Activated CD8-positive, alpha-beta T cell treated with anti-CD3 and anti-CD28 coated beads for 36 hours (primary cell): ENCODE measurements around the gene RGS4. TPM values are rescaled to one million over a fixed set of nuclear protein-coding genes. Genes with fewer than 3 reads are reported as not detected.

Source experiments
- ATAC-seq: fragments of 200-7000 bp; cut with Tn5 transposase; one replicate; pipeline ENCODE4 v1.10.0; 2021; ENCODE audit warnings: mild to moderate bottlenecking, moderate library complexity
- CTCF ChIA-PET: fragments of 350-600 bp; sonication (Branson Sonifier 250); formaldehyde crosslinking; loops from one replicate; lab custom pipeline; 2021; ENCODE audit warnings: antibody characterized with exemption; lab: Charles Lee
- POLR2A ChIA-PET: fragments of 350-600 bp; sonication (Branson Sonifier 250); formaldehyde crosslinking; loops from one replicate; lab custom pipeline; 2021; ENCODE audit warnings: antibody characterized with exemption; lab: Charles Lee
- DNase-seq: peaks from one replicate; pipeline ENCODE4 v3.0.0-alpha.2; 2020
- H3K27ac Mint-ChIP-seq: one replicate; pipeline ENCODE4 v1.8.0; 2021; ENCODE audit warnings: mild to moderate bottlenecking, mixed read lengths
- H3K27me3 Mint-ChIP-seq: one replicate; pipeline ENCODE4 v1.8.0; 2021; ENCODE audit warnings: mixed read lengths
- H3K36me3 Mint-ChIP-seq: one replicate; pipeline ENCODE4 v1.8.0; 2021; ENCODE audit warnings: low read depth, mixed read lengths
- H3K4me1 Mint-ChIP-seq: one replicate; pipeline ENCODE4 v1.8.0; 2021; ENCODE audit warnings: low read depth, mixed read lengths
- H3K4me3 Mint-ChIP-seq: one replicate; pipeline ENCODE4 v1.8.0; 2021; ENCODE audit warnings: mild to moderate bottlenecking, moderate library complexity, mixed read lengths
- H3K9me3 Mint-ChIP-seq: one replicate; pipeline ENCODE4 v1.8.0; 2021; ENCODE audit warnings: mixed read lengths
- intact Hi-C: fragments of 100-400 bp; cut with micrococcal nuclease; formaldehyde crosslinking; loops from one replicate; pipeline ENCODE4 v1.10.0; 2022
- total RNA-seq, 2 experiments: library from RNA; stranded (reverse); gene quantifications; one replicate each; pipeline ENCODE4 v1.2.3, GENCODE V29; 2021
- TF ChIP-seq, protein P1 (sequence below): fragments of 200-600 bp; IDR thresholded peaks from one replicate; pipeline ENCODE4 v1.8.0; 2022; ENCODE audit warnings: antibody characterized with exemption, mild to moderate bottlenecking

The RGS4 gene
- total RNA-seq, 2 experiments from 2014 or later: not detected

DNA sequence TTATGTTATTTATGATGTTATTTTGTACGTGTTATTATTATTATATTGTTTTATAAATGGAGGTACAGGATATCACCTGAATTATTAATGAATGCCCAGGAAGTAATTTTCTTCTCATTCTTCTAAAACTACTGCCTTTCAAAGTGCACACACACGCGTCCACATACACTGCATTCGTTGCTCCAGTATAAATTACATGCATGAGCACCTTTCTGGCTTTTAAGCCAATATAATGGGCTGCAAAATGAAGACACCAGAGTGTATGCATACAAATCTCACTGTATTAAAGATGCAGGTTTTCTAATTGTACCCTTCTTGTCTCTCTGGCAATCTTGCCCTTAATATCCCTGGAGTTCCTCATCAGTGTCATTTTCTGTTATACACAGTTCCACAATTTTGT is 6.9 kb downstream of the RGS4 start:
- ChIA-PET POLR2A (no interaction called here), CTCF (no interaction called here)
- DNase-seq (no peak), ATAC-seq (no peak)
- Mint-ChIP-seq H3K27ac (no peak overlapping the region), H3K27me3 (peaks cover 14% of the 10 kb centered on the region), H3K9me3 (no peaks in the 10 kb centered on the region), H3K36me3 (no peaks in the 10 kb centered on the region), H3K4me3 (no peak overlapping the region), H3K4me1 (no peaks in the 10 kb centered on the region)
- TF ChIP-seq, protein P1, sequence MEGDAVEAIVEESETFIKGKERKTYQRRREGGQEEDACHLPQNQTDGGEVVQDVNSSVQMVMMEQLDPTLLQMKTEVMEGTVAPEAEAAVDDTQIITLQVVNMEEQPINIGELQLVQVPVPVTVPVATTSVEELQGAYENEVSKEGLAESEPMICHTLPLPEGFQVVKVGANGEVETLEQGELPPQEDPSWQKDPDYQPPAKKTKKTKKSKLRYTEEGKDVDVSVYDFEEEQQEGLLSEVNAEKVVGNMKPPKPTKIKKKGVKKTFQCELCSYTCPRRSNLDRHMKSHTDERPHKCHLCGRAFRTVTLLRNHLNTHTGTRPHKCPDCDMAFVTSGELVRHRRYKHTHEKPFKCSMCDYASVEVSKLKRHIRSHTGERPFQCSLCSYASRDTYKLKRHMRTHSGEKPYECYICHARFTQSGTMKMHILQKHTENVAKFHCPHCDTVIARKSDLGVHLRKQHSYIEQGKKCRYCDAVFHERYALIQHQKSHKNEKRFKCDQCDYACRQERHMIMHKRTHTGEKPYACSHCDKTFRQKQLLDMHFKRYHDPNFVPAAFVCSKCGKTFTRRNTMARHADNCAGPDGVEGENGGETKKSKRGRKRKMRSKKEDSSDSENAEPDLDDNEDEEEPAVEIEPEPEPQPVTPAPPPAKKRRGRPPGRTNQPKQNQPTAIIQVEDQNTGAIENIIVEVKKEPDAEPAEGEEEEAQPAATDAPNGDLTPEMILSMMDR: no peak
- intact Hi-C loops: no loop called here

DNA sequence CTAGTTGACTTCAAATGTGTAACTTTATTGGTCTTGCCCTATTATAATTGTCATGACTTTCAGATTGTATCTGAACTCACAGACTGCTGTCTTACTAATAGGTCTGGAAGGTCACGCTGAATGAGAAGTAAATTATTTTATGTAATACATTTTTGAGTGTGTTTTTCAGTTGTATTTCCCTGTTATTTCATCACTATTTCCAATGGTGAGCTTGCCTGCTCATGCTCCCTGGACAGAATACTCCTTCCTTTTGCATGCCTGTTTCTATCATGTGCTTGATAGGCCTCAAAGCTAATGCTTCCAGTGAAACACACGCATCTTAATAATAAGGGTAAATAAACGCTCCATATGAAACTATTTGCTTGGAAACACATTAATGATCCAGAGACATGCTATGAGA is 7.3 kb downstream of the RGS4 start:
- peaks cover 13% of the 10 kb centered on the region for H3K27me3 Mint-ChIP-seq
- H3K4me3 Mint-ChIP-seq: no peak overlapping the region
- intact Hi-C loops: no loop called here
- H3K36me3 Mint-ChIP-seq: no peaks in the 10 kb centered on the region
- ChIA-PET CTCF (no interaction called here), POLR2A (no interaction called here)
- TF ChIP-seq, protein P1: no peak
- ATAC-seq (no peak), DNase-seq (no peak)
- H3K27ac Mint-ChIP-seq: no peak overlapping the region
- no peaks in the 10 kb centered on the region for H3K4me1 Mint-ChIP-seq
- H3K9me3 Mint-ChIP-seq: no peaks in the 10 kb centered on the region

DNA sequence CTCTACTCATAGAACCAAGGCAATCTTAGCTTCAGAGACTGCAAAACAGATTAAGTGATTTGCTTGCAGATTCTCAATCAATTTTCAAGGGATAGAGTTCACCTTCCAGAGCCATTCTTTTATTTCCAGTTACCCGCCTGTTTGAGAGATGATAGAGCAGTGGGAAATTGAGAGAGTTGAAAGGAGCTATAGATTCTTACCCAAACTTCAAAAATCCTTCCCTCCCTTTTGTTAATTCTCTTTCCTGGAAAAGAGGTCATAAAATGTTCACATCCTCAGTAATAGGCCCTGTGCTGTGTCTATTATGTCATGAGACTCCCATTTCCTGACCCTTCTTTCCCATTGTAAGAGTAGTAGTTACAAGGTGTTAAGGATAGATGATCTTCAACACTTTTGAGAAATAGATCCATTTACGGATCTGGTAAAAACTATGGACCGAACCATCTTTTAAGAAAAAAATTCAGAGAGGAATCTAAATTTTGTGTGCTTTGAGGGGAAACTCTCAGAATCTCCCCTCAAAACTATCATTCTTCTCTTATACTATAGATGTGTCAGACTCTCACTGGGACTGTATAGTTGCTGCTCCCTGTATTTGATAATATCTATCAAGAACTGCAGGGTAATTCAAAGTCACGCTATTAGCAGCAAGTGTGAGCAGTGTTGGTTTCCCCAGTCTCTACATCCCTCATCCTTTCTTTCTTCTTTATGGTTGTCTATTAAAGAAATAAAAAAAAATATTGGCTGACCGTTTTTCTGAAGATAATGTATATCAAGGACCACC is 8.0 kb downstream of the RGS4 start:
- no peak for ATAC-seq
- Mint-ChIP-seq H3K4me1 (no peaks in the 10 kb centered on the region), H3K27me3 (peaks cover 10% of the 10 kb centered on the region), H3K9me3 (no peaks in the 10 kb centered on the region), H3K27ac (no peak overlapping the region), H3K36me3 (no peaks in the 10 kb centered on the region), H3K4me3 (no peak overlapping the region)
- TF ChIP-seq, protein P1: no peak
- DNase-seq: no peak
- intact Hi-C loops: no loop called here
- ChIA-PET CTCF (no interaction called here), POLR2A (no interaction called here)

DNA sequence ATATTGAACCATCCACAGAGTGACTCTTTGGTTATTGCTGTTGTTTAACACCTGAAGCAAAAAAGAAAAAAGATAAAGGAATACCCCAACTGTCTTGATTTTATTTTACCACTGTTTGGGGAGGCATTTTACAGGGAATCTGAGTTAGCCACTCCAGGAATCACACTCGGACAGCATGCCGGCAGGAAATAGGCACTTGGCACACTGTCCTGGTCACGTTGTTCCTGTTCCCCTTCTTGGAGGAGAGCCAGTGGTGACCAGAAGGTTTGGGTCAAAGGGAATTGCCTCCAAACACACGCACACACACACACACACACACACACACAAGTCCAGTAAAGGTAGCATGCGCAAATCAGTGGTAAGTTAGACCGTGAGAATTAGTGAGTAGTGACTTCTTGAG is 13.8 kb downstream of the RGS4 start:
- no peak for DNase-seq
- H3K36me3 Mint-ChIP-seq: no peaks in the 10 kb centered on the region
- H3K4me1 Mint-ChIP-seq: no peaks in the 10 kb centered on the region
- ChIA-PET POLR2A (interaction anchor here (0.7 kb wide), 1 partner anchor 198 kb away, joined by 3 read pairs; no protein-coding TSS in a partner anchor), CTCF (no interaction called here)
- TF ChIP-seq, protein P1: no peak
- H3K27me3 Mint-ChIP-seq: peaks cover 1% of the 10 kb centered on the region
- ATAC-seq: no peak
- intact Hi-C loops: no loop called here
- H3K4me3 Mint-ChIP-seq: no peak overlapping the region
- no peak overlapping the region for H3K27ac Mint-ChIP-seq
- no peaks in the 10 kb centered on the region for H3K9me3 Mint-ChIP-seq

DNA sequence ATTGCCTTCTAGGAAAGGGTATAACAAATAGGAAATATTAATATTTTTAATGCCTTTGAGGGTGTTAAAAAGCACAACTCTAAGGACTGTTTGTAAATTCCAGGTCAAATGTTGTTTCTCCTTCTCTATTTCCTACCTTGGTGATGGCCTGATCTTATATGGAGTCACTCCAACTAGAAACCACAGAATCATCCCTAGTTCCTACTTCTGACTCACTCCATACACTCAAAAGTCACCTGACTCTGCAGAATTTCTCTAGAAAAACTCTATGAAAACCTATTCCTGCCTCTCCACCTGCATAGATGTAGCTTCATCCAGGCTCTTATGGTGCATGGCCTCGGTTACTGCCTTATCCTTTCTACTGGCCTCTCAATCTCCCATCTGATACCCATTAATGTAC is 14.5 kb downstream of the RGS4 start:
- Mint-ChIP-seq H3K4me3 (no peak overlapping the region), H3K27ac (no peak overlapping the region), H3K36me3 (no peaks in the 10 kb centered on the region), H3K27me3 (peaks cover under 1% of the 10 kb centered on the region), H3K9me3 (no peaks in the 10 kb centered on the region), H3K4me1 (no peaks in the 10 kb centered on the region)
- no peak for DNase-seq
- TF ChIP-seq, protein P1: no peak
- intact Hi-C loops: no loop called here
- CTCF ChIA-PET: no interaction called here
- no peak for ATAC-seq
- POLR2A ChIA-PET: no interaction called here
